CD8-positive, alpha-beta memory T cell (primary cell): ENCODE measurements around the gene NFAT5. TPM values are rescaled to one million over a fixed set of nuclear protein-coding genes. Genes with fewer than 3 reads are reported as not detected.
A peak's percentile ranks its signal among the peaks of the same experiment; 100 is the strongest.

ENCODE experiments used
- CTCF ChIA-PET: fragments of 350-600 bp; sonication (Branson Sonifier 250); formaldehyde crosslinking; loops from one replicate; lab custom pipeline; 2021; ENCODE audit warnings: antibody characterized with exemption; lab: Charles Lee
- POLR2A ChIA-PET: fragments of 350-600 bp; sonication (Branson Sonifier 250); formaldehyde crosslinking; loops from one replicate; lab custom pipeline; 2021; ENCODE audit warnings: antibody characterized with exemption; lab: Charles Lee
- DNase-seq, 5 donors: peaks; one replicate each; pipeline versions ENCODE4 v3.0.0 to v3.0.0-alpha.2; 2020 to 2022; ENCODE audit warnings: mixed read lengths in 1 of 5
- H3K27ac ChIP-seq: one replicate; pipeline ENCODE4 v1.7.0; 2013; ENCODE audit warnings: low read depth, mild to moderate bottlenecking, low read length, moderate library complexity
- H3K27me3 ChIP-seq: 2 replicates; pipeline ENCODE4 v1.7.0; 2013; ENCODE audit warnings: low read length, mild to moderate bottlenecking; ENCODE audit not compliant: insufficient read depth, poor library complexity, severe bottlenecking
- H3K36me3 ChIP-seq: 2 replicates; pipeline ENCODE4 v1.7.0; 2013; ENCODE audit warnings: mild to moderate bottlenecking, low read length, moderate library complexity; ENCODE audit not compliant: insufficient read depth
- H3K4me1 ChIP-seq: 2 replicates; pipeline ENCODE4 v1.7.0; 2013; ENCODE audit warnings: mild to moderate bottlenecking, low read length, moderate library complexity; ENCODE audit not compliant: insufficient read depth
- H3K4me3 ChIP-seq: 2 replicates; pipeline ENCODE4 v1.7.0; 2013; ENCODE audit warnings: mild to moderate bottlenecking, low read length
- H3K9me3 ChIP-seq: 2 replicates; pipeline ENCODE4 v1.7.0; 2013; ENCODE audit warnings: mild to moderate bottlenecking, low read length
- H3K27ac Mint-ChIP-seq, 8 donors: one replicate each; pipeline ENCODE4 v1.8.0; 2020 to 2021; ENCODE audit warnings: mixed read lengths in 8 of 8, mild to moderate bottlenecking in 6 of 8, inconsistent platforms in 3 of 8, moderate library complexity in 3 of 8
- H3K27me3 Mint-ChIP-seq, 2 donors: one replicate each; pipeline ENCODE4 v1.8.0; 2020 to 2021; ENCODE audit warnings: mixed read lengths in 2 of 2, mild to moderate bottlenecking in 1 of 2, moderate library complexity in 1 of 2
- H3K36me3 Mint-ChIP-seq, 3 donors: one replicate each; pipeline ENCODE4 v1.8.0; 2020 to 2021; ENCODE audit warnings: mixed read lengths in 3 of 3, inconsistent platforms in 1 of 3, mild to moderate bottlenecking in 1 of 3
- H3K4me1 Mint-ChIP-seq, 3 donors: one replicate each; pipeline ENCODE4 v1.8.0; 2020 to 2021; ENCODE audit warnings: mixed read lengths in 3 of 3, inconsistent platforms in 1 of 3, mild to moderate bottlenecking in 1 of 3
- H3K4me3 Mint-ChIP-seq, 7 donors: one replicate each; pipeline ENCODE4 v1.8.0; 2020 to 2021; ENCODE audit warnings: mixed read lengths in 7 of 7, mild to moderate bottlenecking in 6 of 7, moderate library complexity in 4 of 7, inconsistent platforms in 2 of 7
- H3K9me3 Mint-ChIP-seq, 5 donors: one replicate each; pipeline ENCODE4 v1.8.0; 2020 to 2022; ENCODE audit warnings: mixed read lengths in 5 of 5, mild to moderate bottlenecking in 3 of 5, moderate library complexity in 2 of 5, inconsistent platforms in 1 of 5
- polyA plus RNA-seq: library from polyadenylated mRNA; unstranded; fragments of 300-500 nt; fragmentation: Illumina TruSeq; gene quantifications from one replicate; pipeline ENCODE4 v1.2.3, GENCODE V29; 2021
- total RNA-seq, 2 experiments: library from RNA; stranded (reverse); gene quantifications; one replicate each; pipeline ENCODE4 v1.2.3, GENCODE V29; 2021

NFAT5 gene
- total and polyA plus RNA-seq, 3 experiments from 2014 or later = 11.3 to 41.0 (median 39.0) TPM

DNA sequence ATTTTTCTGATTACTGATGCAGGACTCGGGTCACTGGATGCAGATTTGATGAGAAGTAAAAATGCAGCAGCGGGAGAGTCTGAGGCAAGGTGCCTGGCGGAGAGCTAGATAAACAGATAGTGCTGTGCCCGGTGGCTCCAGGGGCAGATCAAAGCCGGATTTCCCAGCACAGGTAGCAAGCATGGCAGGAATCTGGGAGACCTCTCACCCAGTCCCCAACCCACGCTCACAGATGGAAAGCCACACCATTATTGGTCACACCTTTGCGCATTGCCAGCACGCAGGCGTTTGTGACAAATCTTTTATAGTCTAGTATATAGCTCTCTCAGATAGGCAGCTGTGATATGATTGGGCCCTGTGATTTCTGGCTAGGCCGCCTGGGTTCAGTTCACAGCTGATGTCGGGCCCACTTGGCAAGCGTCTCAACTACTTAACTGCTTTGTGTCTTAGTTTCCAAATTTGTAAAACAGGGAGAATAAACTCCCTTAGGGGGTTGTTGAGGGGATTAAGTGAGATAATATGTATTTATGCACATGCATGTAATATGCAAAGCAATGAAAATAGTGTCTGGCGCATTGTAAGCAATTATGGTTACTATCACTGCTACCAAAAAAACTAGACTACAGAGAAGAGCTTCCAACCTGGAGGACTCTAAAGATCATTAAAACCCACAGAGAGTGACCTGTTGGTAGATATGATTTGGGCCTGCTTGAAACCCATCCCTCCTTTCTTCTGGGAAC lies 42.0 kb upstream of the NFAT5 start:
- no peaks in the 10 kb centered on the region for H3K9me3 ChIP-seq
- no peaks in the 10 kb centered on the region for H3K9me3 Mint-ChIP-seq
- H3K27me3 ChIP-seq = no peaks in the 10 kb centered on the region
- no peak for DNase-seq
- H3K4me1 ChIP-seq = no peaks in the 10 kb centered on the region
- H3K27ac Mint-ChIP-seq = peak overlapping the region in 1 of 8 donors; percentile 14
- ChIA-PET CTCF (no interaction called here), POLR2A (no interaction called here)
- H3K4me3 Mint-ChIP-seq = no peak overlapping the region
- no peak overlapping the region for H3K4me3 ChIP-seq
- H3K36me3 ChIP-seq = no peaks in the 10 kb centered on the region
- H3K27me3 Mint-ChIP-seq = no peaks in the 10 kb centered on the region
- no peak overlapping the region for H3K27ac ChIP-seq
- no peaks in the 10 kb centered on the region for H3K36me3 Mint-ChIP-seq
- H3K4me1 Mint-ChIP-seq = peaks cover 4 to 15% (median 11%) of the 10 kb centered on the region in 3 donors

DNA sequence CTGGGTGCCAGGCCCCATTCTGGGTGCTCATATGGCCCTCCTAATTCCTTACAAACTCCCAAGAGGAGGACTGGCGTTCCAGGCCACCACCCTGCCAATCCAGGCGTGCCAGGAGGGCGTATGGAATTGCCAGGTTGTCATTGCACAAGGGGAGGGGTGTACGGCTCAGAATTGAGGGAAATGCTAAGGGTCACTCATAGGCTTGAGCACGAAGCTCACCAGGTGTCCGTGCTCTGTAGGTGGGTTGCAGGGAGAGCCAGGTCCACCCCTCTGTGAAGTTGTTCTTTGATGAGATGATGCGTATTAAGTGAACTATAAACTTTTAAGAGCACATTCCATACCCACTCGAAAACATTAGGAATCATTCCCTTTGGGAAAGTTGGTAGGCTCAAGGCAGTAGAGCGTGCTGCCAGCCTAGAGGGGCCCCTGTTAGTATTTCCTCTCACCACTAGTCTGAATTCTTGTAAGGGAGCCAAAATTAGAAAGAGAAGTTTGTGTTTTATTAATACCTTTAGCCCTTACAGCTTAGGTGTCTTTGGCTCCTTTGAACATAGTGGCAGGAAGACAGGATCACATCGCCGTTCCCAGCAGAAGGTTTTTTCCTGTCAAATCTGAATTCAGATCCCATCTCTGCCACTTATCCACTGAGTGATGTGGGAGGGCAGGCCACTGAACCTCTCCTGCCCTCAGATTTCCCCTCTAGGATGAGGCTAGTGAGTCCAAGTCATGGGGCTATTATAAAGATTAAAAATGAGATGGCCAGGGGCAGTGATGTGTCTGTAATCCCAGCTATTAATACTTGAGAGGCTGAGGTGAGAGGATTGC lies 38.7 kb upstream of the NFAT5 start:
- CTCF ChIA-PET = no interaction called here
- peaks cover 0 to 4% of the 10 kb centered on the region in 2 donors for H3K27me3 Mint-ChIP-seq

DNA sequence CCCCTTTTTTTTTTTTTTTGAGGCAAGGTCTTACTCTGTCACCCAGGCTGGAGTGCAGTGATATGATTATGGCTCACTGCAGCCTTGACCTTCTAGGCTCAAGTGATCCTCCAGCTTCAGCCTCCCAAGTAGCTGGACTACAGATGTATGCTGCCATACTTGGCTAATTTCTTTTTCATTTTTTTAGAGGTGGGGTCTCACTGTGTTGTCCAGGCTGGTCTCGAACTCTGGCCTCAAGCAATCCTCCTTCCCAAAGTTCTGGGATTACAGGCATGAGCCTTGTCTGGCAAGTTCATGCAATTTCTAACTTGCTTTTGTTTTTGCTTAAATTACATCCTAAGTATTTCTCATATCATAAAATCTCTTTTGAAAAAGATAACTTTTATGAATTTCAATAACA lies 33.8 kb upstream of the NFAT5 start:
- H3K27me3 ChIP-seq = no peaks in the 10 kb centered on the region
- H3K27ac ChIP-seq = no peak overlapping the region
- H3K9me3 ChIP-seq = no peaks in the 10 kb centered on the region
- Mint-ChIP-seq H3K27me3 (peaks cover 3 to 5% of the 10 kb centered on the region in 2 donors), H3K9me3 (no peaks in the 10 kb centered on the region), H3K27ac (peak overlapping the region in 1 of 8 donors; percentile 57), H3K36me3 (no peaks in the 10 kb centered on the region), H3K4me3 (no peak overlapping the region), H3K4me1 (peaks cover 16 to 23% (median 18%) of the 10 kb centered on the region in 3 donors)
- H3K4me1 ChIP-seq = peaks cover 9% of the 10 kb centered on the region
- ChIA-PET POLR2A (no interaction called here), CTCF (no interaction called here)
- H3K36me3 ChIP-seq = no peaks in the 10 kb centered on the region
- no peak overlapping the region for H3K4me3 ChIP-seq
- no peak for DNase-seq

More for the DNA sequence above, 38.7 kb upstream of the NFAT5 start:
- Histone ChIP-seq H3K27ac (no peak overlapping the region), H3K4me1 (peaks cover 9% of the 10 kb centered on the region), H3K4me3 (no peak overlapping the region), H3K9me3 (no peaks in the 10 kb centered on the region), H3K36me3 (no peaks in the 10 kb centered on the region), H3K27me3 (no peaks in the 10 kb centered on the region)
- no peaks in the 10 kb centered on the region for H3K9me3 Mint-ChIP-seq
- no peak overlapping the region for H3K4me3 Mint-ChIP-seq
- DNase-seq = no peak
- no peaks in the 10 kb centered on the region for H3K36me3 Mint-ChIP-seq
- POLR2A ChIA-PET = interaction anchor here (0.6 kb wide), 1 partner anchor 245 kb away, joined by 6 read pairs; no protein-coding TSS in a partner anchor
- peak overlapping the region in 1 of 8 donors; percentile 40 for H3K27ac Mint-ChIP-seq
- H3K4me1 Mint-ChIP-seq = peaks cover 16 to 25% (median 19%) of the 10 kb centered on the region in 3 donors

DNA sequence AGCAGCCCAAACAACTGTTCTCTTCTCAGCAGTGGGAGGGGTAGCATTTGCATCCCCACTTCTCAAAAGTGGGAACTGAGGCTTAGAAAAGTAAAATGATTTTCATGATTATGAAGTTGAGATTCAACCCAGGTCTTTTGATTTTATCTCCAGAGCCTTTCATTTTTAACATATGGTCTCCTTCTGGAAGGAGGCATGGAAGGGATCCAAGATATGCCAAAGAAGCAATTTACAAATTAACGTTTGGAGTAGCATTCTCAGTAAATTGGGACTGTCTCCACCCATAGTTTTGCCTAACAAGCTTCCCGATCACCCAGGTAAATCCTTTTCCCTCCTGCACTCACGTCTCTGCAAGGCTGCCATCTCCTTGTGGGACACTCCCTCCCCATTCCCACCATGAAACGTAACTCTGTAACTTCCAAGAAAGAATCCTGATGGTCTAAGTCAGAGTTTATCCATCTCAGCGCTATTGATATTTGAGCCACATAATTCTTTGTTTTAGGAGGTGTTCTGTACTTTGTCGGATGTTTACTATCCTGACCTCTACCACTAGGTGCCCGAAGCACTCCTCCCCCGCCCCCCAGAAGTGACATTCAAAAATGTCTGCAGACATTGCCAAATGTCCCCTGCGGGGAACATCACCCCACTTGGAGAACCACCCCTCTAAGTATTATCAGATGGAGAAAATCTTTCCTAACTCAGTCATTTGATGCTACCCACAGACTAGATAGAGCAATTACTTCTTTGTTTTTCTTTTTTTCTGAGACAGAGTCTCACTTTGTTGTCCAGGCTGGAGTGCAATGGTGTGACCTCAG lies 32.9 kb upstream of the NFAT5 start:
- CTCF ChIA-PET = no interaction called here
- peaks cover 3 to 7% of the 10 kb centered on the region in 2 donors for H3K27me3 Mint-ChIP-seq
- no peak overlapping the region for H3K4me3 Mint-ChIP-seq
- Histone ChIP-seq H3K9me3 (no peaks in the 10 kb centered on the region), H3K27me3 (no peaks in the 10 kb centered on the region), H3K27ac (no peak overlapping the region), H3K4me3 (no peak overlapping the region), H3K36me3 (no peaks in the 10 kb centered on the region), H3K4me1 (peaks cover 9% of the 10 kb centered on the region)
- DNase-seq = no peak
- H3K9me3 Mint-ChIP-seq = no peaks in the 10 kb centered on the region
- no peak overlapping the region for H3K27ac Mint-ChIP-seq
- POLR2A ChIA-PET = no interaction called here
- no peaks in the 10 kb centered on the region for H3K36me3 Mint-ChIP-seq
- peaks cover 16 to 23% (median 18%) of the 10 kb centered on the region in 3 donors for H3K4me1 Mint-ChIP-seq

DNA sequence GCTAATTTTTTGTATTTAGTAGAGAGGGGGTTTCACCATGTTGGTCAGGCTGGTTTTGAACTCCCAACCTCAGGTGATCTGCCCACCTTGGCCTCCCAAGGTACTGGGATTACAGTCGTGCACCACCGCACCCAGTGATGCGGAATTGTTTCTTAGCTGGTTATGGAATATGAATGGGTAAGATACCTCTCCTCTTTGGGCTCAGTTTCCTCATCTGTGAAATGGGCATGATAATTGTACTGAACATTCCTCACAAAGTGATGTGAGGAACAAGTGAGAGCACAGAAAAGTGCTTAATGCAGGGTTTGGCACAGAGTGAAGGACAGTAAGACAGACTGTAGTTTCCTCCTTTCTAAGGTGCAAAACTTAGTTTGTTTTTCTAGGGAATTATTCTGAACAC lies 31.0 kb upstream of the NFAT5 start:
- Mint-ChIP-seq H3K4me3 (no peak overlapping the region), H3K27me3 (peaks cover 3 to 7% of the 10 kb centered on the region in 2 donors)

DNA sequence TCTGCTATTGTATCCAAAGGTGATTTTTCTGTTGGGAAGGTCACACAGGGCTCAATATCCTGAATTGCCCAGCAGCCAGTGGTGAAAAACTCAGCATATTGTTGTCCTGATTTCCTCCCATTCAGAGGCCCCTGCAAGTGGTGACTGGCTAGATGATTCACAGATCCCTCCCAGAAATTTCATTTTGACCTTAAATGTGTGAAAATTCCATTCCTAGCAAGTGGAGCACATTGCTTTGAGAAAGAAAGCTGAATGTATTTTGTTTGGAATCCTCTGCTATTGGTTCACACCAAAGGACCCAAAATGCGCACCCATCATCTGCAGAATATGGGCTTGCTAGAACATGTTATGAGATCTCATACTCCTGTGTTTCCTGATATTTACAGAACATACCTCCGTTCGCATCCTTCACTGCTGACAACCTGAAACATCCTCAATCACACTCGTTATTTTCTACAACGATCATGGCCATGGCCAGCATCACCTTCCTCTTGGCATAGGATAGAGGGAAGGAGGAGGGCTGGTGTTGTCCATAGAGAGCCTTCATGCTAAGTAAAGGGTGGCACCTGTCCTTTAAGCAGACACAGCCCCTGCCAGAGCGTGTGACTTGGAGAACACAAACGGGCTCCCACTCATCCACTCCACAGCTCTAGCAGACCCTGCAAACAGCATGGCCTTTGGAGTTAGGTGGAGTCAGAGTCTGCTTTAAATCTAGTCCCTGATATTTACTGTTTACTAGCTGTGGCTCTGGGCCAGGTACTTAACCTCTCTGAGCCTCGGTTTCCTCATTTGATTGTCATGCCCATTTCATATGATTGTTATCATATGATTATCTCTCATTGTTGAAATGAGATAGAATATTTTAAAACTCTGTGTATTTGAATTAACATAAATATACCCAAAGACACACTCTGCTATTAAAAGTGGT lies 30.4 kb upstream of the NFAT5 start:
- Histone ChIP-seq H3K27me3 (no peaks in the 10 kb centered on the region), H3K4me3 (no peak overlapping the region), H3K9me3 (no peaks in the 10 kb centered on the region), H3K4me1 (peaks cover 8% of the 10 kb centered on the region), H3K27ac (no peak overlapping the region), H3K36me3 (no peaks in the 10 kb centered on the region)
- peak overlapping the region in 1 of 8 donors; percentile 45 for H3K27ac Mint-ChIP-seq
- peaks cover 3 to 7% of the 10 kb centered on the region in 2 donors for H3K27me3 Mint-ChIP-seq
- POLR2A ChIA-PET = no interaction called here
- no peaks in the 10 kb centered on the region for H3K36me3 Mint-ChIP-seq
- CTCF ChIA-PET = no interaction called here
- no peaks in the 10 kb centered on the region for H3K9me3 Mint-ChIP-seq
- DNase-seq = no peak
- H3K4me1 Mint-ChIP-seq = peaks cover 9 to 10% (median 10%) of the 10 kb centered on the region in 3 donors
- H3K4me3 Mint-ChIP-seq = no peak overlapping the region

More for the DNA sequence above, 31.0 kb upstream of the NFAT5 start:
- Histone ChIP-seq H3K4me3 (no peak overlapping the region), H3K27me3 (no peaks in the 10 kb centered on the region), H3K4me1 (peaks cover 9% of the 10 kb centered on the region), H3K36me3 (no peaks in the 10 kb centered on the region), H3K9me3 (no peaks in the 10 kb centered on the region), H3K27ac (no peak overlapping the region)
- Mint-ChIP-seq H3K36me3 (no peaks in the 10 kb centered on the region), H3K9me3 (no peaks in the 10 kb centered on the region), H3K27ac (no peak overlapping the region), H3K4me1 (peaks cover 13 to 16% (median 16%) of the 10 kb centered on the region in 3 donors)
- DNase-seq = no peak
- ChIA-PET CTCF (no interaction called here), POLR2A (interaction anchor here (0.7 kb wide), 1 partner anchor 118 kb away, joined by 5 read pairs; no protein-coding TSS in a partner anchor)

DNA sequence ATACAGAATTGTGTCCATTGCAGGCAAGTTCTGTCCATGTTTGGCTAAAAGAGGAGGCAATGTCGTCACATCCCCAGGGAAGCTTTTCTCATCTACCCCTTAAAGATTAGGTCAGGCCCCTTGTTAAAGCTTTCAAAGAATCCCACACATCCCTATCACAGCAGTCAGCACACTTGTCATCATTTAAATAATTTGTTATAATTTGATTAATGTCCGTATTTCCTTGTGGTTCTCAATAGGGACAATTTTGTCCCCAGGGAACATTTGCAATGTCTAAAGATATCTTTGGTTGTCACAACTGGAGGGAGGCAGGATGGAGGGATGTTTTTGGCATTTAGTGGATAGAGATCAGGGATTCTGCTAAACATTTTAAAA lies 28.1 kb upstream of the NFAT5 start:
- ChIA-PET POLR2A (no interaction called here), CTCF (interaction anchor here (1.2 kb wide), 1 partner anchor 27 kb away, joined by 3 read pairs; no protein-coding TSS in a partner anchor)
- H3K27me3 ChIP-seq = no peaks in the 10 kb centered on the region
- H3K9me3 ChIP-seq = no peaks in the 10 kb centered on the region
- DNase-seq = no peak
- H3K36me3 ChIP-seq = no peaks in the 10 kb centered on the region
- Mint-ChIP-seq H3K4me1 (no peaks in the 10 kb centered on the region), H3K4me3 (no peak overlapping the region), H3K36me3 (no peaks in the 10 kb centered on the region), H3K9me3 (no peaks in the 10 kb centered on the region), H3K27ac (peak overlapping the region in 1 of 8 donors; percentile 16), H3K27me3 (peaks cover 2 to 3% of the 10 kb centered on the region in 2 donors)
- H3K27ac ChIP-seq = no peak overlapping the region
- H3K4me1 ChIP-seq = no peaks in the 10 kb centered on the region
- H3K4me3 ChIP-seq = no peak overlapping the region
